Measurements from ENCODE around the gene ANOS1.

ANOS1 gene

GRCh38 chrX:8755813-8756212 is 23.9 kb upstream of the ANOS1 start:
- TF ChIP-seq EZH2phosphoT487 (conservative IDR thresholded peaks at IDR 0.05; ENCODE audit: low read length) (no peak), CTCF (IDR thresholded peaks at IDR 0.05; ENCODE audit: insufficient read depth, low read length, poor library complexity, severe bottlenecking) (no peak)
- H3K27me3 ChIP-seq (ENCODE audit: low read length), result no peaks in the 10 kb centered on the region
- H4K20me1 ChIP-seq (ENCODE audit: low read depth, low read length), result no peaks in the 10 kb centered on the region
- H3K4me2 ChIP-seq (ENCODE audit: low read depth, low read length, poor library complexity, severe bottlenecking), result no peak overlapping the region
- H3K9me2 ChIP-seq (replicated peaks; ENCODE audit: insufficient read depth, low read length), result no peaks in the 10 kb centered on the region
- no peak overlapping the region for H3K4me3 ChIP-seq (ENCODE audit: insufficient read depth, low read length, poor library complexity, severe bottlenecking)
- no peak overlapping the region for H2AFZ ChIP-seq (ENCODE audit: low read depth, low read length, severe bottlenecking)
- H3F3A ChIP-seq (ENCODE audit: insufficient read depth), result no peaks in the 10 kb centered on the region
- no peak overlapping the region for H3K9ac ChIP-seq (ENCODE audit: low read length)
- no peaks in the 10 kb centered on the region for H3K36me3 ChIP-seq (ENCODE audit: low read length)
- H3K27ac ChIP-seq (ENCODE audit: low read depth, low read length), result no peak overlapping the region
- H3K79me2 ChIP-seq (ENCODE audit: insufficient read depth, low read length), result no peaks in the 10 kb centered on the region
- H3K9me3 ChIP-seq (ENCODE audit: insufficient read depth, low read length), result no peaks in the 10 kb centered on the region

GRCh38 chrX:8755116-8755515 is 23.2 kb upstream of the ANOS1 start:
- no peak for TF ChIP-seq EZH2phosphoT487 (conservative IDR thresholded peaks at IDR 0.05; ENCODE audit: low read length)
- no peak for TF ChIP-seq CTCF (IDR thresholded peaks at IDR 0.05; ENCODE audit: insufficient read depth, low read length, poor library complexity, severe bottlenecking)
- no peak overlapping the region for H3K4me3 ChIP-seq (ENCODE audit: insufficient read depth, low read length, poor library complexity, severe bottlenecking)
- no peak overlapping the region for H3K27ac ChIP-seq (ENCODE audit: low read depth, low read length)
- H3K4me2 ChIP-seq (ENCODE audit: low read depth, low read length, poor library complexity, severe bottlenecking), result no peak overlapping the region
- H3K9ac ChIP-seq (ENCODE audit: low read length), result no peak overlapping the region
- no peaks in the 10 kb centered on the region for H3K36me3 ChIP-seq (ENCODE audit: low read length)
- no peaks in the 10 kb centered on the region for H3F3A ChIP-seq (ENCODE audit: insufficient read depth)
- H4K20me1 ChIP-seq (ENCODE audit: low read depth, low read length), result no peaks in the 10 kb centered on the region
- no peaks in the 10 kb centered on the region for H3K9me2 ChIP-seq (replicated peaks; ENCODE audit: insufficient read depth, low read length)
- H3K27me3 ChIP-seq (ENCODE audit: low read length), result no peaks in the 10 kb centered on the region
- H3K79me2 ChIP-seq (ENCODE audit: insufficient read depth, low read length), result no peaks in the 10 kb centered on the region
- H3K9me3 ChIP-seq (ENCODE audit: insufficient read depth, low read length), result no peaks in the 10 kb centered on the region
- no peak overlapping the region for H2AFZ ChIP-seq (ENCODE audit: low read depth, low read length, severe bottlenecking)

GRCh38 chrX:8749697-8750096 is 17.8 kb upstream of the ANOS1 start:
- H3K9ac ChIP-seq (ENCODE audit: low read length), result no peak overlapping the region
- no peaks in the 10 kb centered on the region for H3K36me3 ChIP-seq (ENCODE audit: low read length)
- H3K27me3 ChIP-seq (ENCODE audit: low read length), result no peaks in the 10 kb centered on the region
- TF ChIP-seq EZH2phosphoT487 (conservative IDR thresholded peaks at IDR 0.05; ENCODE audit: low read length) (no peak), CTCF (IDR thresholded peaks at IDR 0.05; ENCODE audit: insufficient read depth, low read length, poor library complexity, severe bottlenecking) (no peak)
- H2AFZ ChIP-seq (ENCODE audit: low read depth, low read length, severe bottlenecking), result no peak overlapping the region
- no peaks in the 10 kb centered on the region for H3K79me2 ChIP-seq (ENCODE audit: insufficient read depth, low read length)
- H3K27ac ChIP-seq (ENCODE audit: low read depth, low read length), result no peak overlapping the region
- H3K9me2 ChIP-seq (replicated peaks; ENCODE audit: insufficient read depth, low read length), result no peaks in the 10 kb centered on the region
- no peaks in the 10 kb centered on the region for H4K20me1 ChIP-seq (ENCODE audit: low read depth, low read length)
- no peak overlapping the region for H3K4me2 ChIP-seq (ENCODE audit: low read depth, low read length, poor library complexity, severe bottlenecking)
- H3K4me3 ChIP-seq (ENCODE audit: insufficient read depth, low read length, poor library complexity, severe bottlenecking), result no peak overlapping the region
- H3K9me3 ChIP-seq (ENCODE audit: insufficient read depth, low read length), result no peaks in the 10 kb centered on the region
- H3F3A ChIP-seq (ENCODE audit: insufficient read depth), result no peaks in the 10 kb centered on the region

GRCh38 chrX:8748855-8749254 is 16.9 kb upstream of the ANOS1 start:
- H3K27ac ChIP-seq (ENCODE audit: low read depth, low read length), result no peak overlapping the region
- no peak overlapping the region for H3K4me2 ChIP-seq (ENCODE audit: low read depth, low read length, poor library complexity, severe bottlenecking)
- H3K27me3 ChIP-seq (ENCODE audit: low read length), result no peaks in the 10 kb centered on the region
- no peak overlapping the region for H2AFZ ChIP-seq (ENCODE audit: low read depth, low read length, severe bottlenecking)
- H3K9me3 ChIP-seq (ENCODE audit: insufficient read depth, low read length), result no peaks in the 10 kb centered on the region
- no peak overlapping the region for H3K4me3 ChIP-seq (ENCODE audit: insufficient read depth, low read length, poor library complexity, severe bottlenecking)
- no peak overlapping the region for H3K9ac ChIP-seq (ENCODE audit: low read length)
- TF ChIP-seq EZH2phosphoT487 (conservative IDR thresholded peaks at IDR 0.05; ENCODE audit: low read length) (no peak), CTCF (IDR thresholded peaks at IDR 0.05; ENCODE audit: insufficient read depth, low read length, poor library complexity, severe bottlenecking) (no peak)
- H3K79me2 ChIP-seq (ENCODE audit: insufficient read depth, low read length), result no peaks in the 10 kb centered on the region
- no peaks in the 10 kb centered on the region for H3K36me3 ChIP-seq (ENCODE audit: low read length)
- H3F3A ChIP-seq (ENCODE audit: insufficient read depth), result no peaks in the 10 kb centered on the region
- no peaks in the 10 kb centered on the region for H4K20me1 ChIP-seq (ENCODE audit: low read depth, low read length)
- no peaks in the 10 kb centered on the region for H3K9me2 ChIP-seq (replicated peaks; ENCODE audit: insufficient read depth, low read length)
